Measurements from ENCODE around the gene TMCO4. TPM values are rescaled to one million over a fixed set of nuclear protein-coding genes. Genes with fewer than 3 reads are reported as not detected.
A peak's percentile ranks its signal among the peaks of the same experiment; 100 is the strongest.

Gene TMCO4
- total and polyA plus RNA-seq, 10 of the 15 experiments (the other 5 are each of a cell fraction or from before 2014, with no cell fraction given), result 2.4 to 20.8 (median 13.0) TPM

GRCh38 chr1:19704247-19705113 is 95.2 kb downstream of the TMCO4 start:
- CTCF ChIA-PET, result interaction anchor here (0.5 to 14.4 kb wide), 26 partner anchors 7 to 938 kb away, joined by 3 to 378 read pairs (median 4); partner anchors contain the start of gene HTR6
- peak; percentile 95 for ATAC-seq
- WGBS (ENCODE audit: insufficient coverage, insufficient replicate concordance, low lambda C conversion rate, missing lambda C conversion rate), result 40% methylated on average over 19 of the region's 19 CpGs
- Histone ChIP-seq H3K9me3 (replicated peaks; ENCODE audit: control insufficient read depth, insufficient read depth, low read length) (no peaks in the 10 kb centered on the region), H3K79me2 (ENCODE audit: control insufficient read depth, insufficient read depth, low read length) (no peaks in the 10 kb centered on the region), H4K20me1 (ENCODE audit: control insufficient read depth, insufficient read depth) (no peaks in the 10 kb centered on the region), H3K4me3 (no peak overlapping the region), H3K4me1 (ENCODE audit: control insufficient read depth, insufficient read depth, low read length) (peaks cover 17% of the 10 kb centered on the region), H3K27ac (ENCODE audit: control insufficient read depth, insufficient read depth) (peak overlapping the region; percentile 13; the same call in 1 of the 2 replicates), H3K4me2 (ENCODE audit: control insufficient read depth, insufficient read depth) (no peak overlapping the region; the same call in 1 of the 2 replicates), H3K36me3 (ENCODE audit: control insufficient read depth in 2 of 2, insufficient read depth in 2 of 2, low read length in 1 of 2) (peaks cover 0 to 4% of the 10 kb centered on the region in 2 experiments; a peak in 1 of 4 replicates), H3K27me3 (replicated peaks in 1 of 2; ENCODE audit: control insufficient read depth in 2 of 2, insufficient read depth in 2 of 2, low read length in 1 of 2) (no peaks in the 10 kb centered on the region), H3K9ac (ENCODE audit: control insufficient read depth, insufficient read depth, low read length) (no peak overlapping the region), H2AFZ (ENCODE audit: control insufficient read depth, low read depth, low read length) (no peak overlapping the region)
- FAIRE-seq, result peak; percentile 76
- intact Hi-C loops (cut with micrococcal nuclease; ENCODE audit: unreplicated experiment), result loop anchor here (1.0 kb wide), 1 partner anchor 43 kb away; no protein-coding TSS in a partner anchor
- POLR2A ChIA-PET, result interaction anchor here (0.6 to 1.0 kb wide), 3 partner anchors 14 to 435 kb away, joined by 3 read pairs; no protein-coding TSS in a partner anchor
- RAD21 ChIA-PET (ENCODE audit: unreplicated experiment), result interaction anchor here (0.7 to 4.4 kb wide), 5 partner anchors 24 to 79 kb away, joined by 3 to 84 read pairs (median 3); no protein-coding TSS in a partner anchor
- no peak for DNase-seq (ENCODE audit: low read depth, low spot score)
- no TSS peak for BruUV-seq (replicated peaks)
- in situ Hi-C loops (cut with MboI), result loop anchor here (5.0 kb wide), 1 partner anchor 42 kb away; the partner anchor contains the start of gene HTR6
- SMC1A ChIA-PET (ENCODE audit: uncharacterized antibody, unreplicated experiment), result interaction anchor here (1.0 to 5.1 kb wide), 9 partner anchors 10 to 312 kb away, joined by 3 to 99 read pairs (median 4); no protein-coding TSS in a partner anchor
- no peak for TF ChIP-seq ETV6 (conservative IDR thresholded peaks at IDR 0.05 in 1 of 2, IDR thresholded peaks at IDR 0.05 in 1 of 2; ENCODE audit: borderline replicate concordance in 1 of 2, low read depth in 1 of 2)
- no peak for TF ChIP-seq BACH1 (IDR thresholded peaks at IDR 0.05; ENCODE audit: borderline replicate concordance)
- TF ChIP-seq, protein P1, sequence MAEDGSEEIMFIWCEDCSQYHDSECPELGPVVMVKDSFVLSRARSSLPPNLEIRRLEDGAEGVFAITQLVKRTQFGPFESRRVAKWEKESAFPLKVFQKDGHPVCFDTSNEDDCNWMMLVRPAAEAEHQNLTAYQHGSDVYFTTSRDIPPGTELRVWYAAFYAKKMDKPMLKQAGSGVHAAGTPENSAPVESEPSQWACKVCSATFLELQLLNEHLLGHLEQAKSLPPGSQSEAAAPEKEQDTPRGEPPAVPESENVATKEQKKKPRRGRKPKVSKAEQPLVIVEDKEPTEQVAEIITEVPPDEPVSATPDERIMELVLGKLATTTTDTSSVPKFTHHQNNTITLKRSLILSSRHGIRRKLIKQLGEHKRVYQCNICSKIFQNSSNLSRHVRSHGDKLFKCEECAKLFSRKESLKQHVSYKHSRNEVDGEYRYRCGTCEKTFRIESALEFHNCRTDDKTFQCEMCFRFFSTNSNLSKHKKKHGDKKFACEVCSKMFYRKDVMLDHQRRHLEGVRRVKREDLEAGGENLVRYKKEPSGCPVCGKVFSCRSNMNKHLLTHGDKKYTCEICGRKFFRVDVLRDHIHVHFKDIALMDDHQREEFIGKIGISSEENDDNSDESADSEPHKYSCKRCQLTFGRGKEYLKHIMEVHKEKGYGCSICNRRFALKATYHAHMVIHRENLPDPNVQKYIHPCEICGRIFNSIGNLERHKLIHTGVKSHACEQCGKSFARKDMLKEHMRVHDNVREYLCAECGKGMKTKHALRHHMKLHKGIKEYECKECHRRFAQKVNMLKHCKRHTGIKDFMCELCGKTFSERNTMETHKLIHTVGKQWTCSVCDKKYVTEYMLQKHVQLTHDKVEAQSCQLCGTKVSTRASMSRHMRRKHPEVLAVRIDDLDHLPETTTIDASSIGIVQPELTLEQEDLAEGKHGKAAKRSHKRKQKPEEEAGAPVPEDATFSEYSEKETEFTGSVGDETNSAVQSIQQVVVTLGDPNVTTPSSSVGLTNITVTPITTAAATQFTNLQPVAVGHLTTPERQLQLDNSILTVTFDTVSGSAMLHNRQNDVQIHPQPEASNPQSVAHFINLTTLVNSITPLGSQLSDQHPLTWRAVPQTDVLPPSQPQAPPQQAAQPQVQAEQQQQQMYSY (CRISPR knock-in tag; IDR thresholded peaks at IDR 0.05), result no peak
- peak; percentile 14; the same call in 1 of the 2 replicates for TF ChIP-seq SMARCA5 (IDR thresholded peaks at IDR 0.05)
- TF ChIP-seq TBL1XR1 (IDR thresholded peaks at IDR 0.05; ENCODE audit: low read depth, low read length), result no peak
- TF ChIP-seq MYB (IDR thresholded peaks at IDR 0.05; ENCODE audit: borderline replicate concordance, low read depth, low read length), result no peak
- no peak for TF ChIP-seq SP1 (IDR thresholded peaks at IDR 0.05; ENCODE audit: low read depth, low read length)
- TF ChIP-seq, protein P2, sequence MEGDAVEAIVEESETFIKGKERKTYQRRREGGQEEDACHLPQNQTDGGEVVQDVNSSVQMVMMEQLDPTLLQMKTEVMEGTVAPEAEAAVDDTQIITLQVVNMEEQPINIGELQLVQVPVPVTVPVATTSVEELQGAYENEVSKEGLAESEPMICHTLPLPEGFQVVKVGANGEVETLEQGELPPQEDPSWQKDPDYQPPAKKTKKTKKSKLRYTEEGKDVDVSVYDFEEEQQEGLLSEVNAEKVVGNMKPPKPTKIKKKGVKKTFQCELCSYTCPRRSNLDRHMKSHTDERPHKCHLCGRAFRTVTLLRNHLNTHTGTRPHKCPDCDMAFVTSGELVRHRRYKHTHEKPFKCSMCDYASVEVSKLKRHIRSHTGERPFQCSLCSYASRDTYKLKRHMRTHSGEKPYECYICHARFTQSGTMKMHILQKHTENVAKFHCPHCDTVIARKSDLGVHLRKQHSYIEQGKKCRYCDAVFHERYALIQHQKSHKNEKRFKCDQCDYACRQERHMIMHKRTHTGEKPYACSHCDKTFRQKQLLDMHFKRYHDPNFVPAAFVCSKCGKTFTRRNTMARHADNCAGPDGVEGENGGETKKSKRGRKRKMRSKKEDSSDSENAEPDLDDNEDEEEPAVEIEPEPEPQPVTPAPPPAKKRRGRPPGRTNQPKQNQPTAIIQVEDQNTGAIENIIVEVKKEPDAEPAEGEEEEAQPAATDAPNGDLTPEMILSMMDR (IDR thresholded peaks at IDR 0.05 in 2 of 3, conservative IDR thresholded peaks at IDR 0.05 in 1 of 3; ENCODE audit: control insufficient read depth in 2 of 3, extremely low read depth in 1 of 3, insufficient read depth in 1 of 3, low read depth in 3 of 3, low read length in 3 of 3), result peak; percentile 81 to 98 (median 91)
- TF ChIP-seq MYC (IDR thresholded peaks at IDR 0.05; ENCODE audit: insufficient read depth, insufficient read length, insufficient replicate concordance, low read length, severe bottlenecking), result no peak
- no peak for TF ChIP-seq HDGF (IDR thresholded peaks at IDR 0.05)
- TF ChIP-seq SKIL (IDR thresholded peaks at IDR 0.05; ENCODE audit: low read depth, poor library complexity, severe bottlenecking), result no peak
- TF ChIP-seq TCF3 (IDR thresholded peaks at IDR 0.05; ENCODE audit: borderline replicate concordance, insufficient read depth, low read depth, low read length), result no peak
- TF ChIP-seq POLR2AphosphoS2 (IDR thresholded peaks at IDR 0.05; ENCODE audit: low read depth, low read length), result no peak
